Keratinocyte (primary cell): Measurements from ENCODE around the gene WNT8A. TPM values are rescaled to one million over a fixed set of nuclear protein-coding genes. Genes with fewer than 3 reads are reported as not detected.

ENCODE experiments used
- DNase-seq: peaks from one replicate; pipeline ENCODE4 v3.0.0-alpha.2; 2011; ENCODE audit warnings: low read depth, missing footprints, low spot score
- FAIRE-seq: peaks from 2 replicates; lab custom pipeline; 2011; peaks lifted over from hg19 to GRCh38; lab: Jason Lieb, UNC
- H2AFZ ChIP-seq: 2 replicates; pipeline ENCODE4 v1.6.0; 2012; ENCODE audit warnings: low read length, control low read depth, inconsistent platforms; ENCODE audit not compliant: control insufficient read depth
- H3K27ac ChIP-seq: 2 replicates; pipeline ENCODE4 v1.5.1; 2011; ENCODE audit warnings: low read length; ENCODE audit not compliant: control insufficient read depth, insufficient read depth
- H3K27me3 ChIP-seq: 3 replicates; pipeline ENCODE4 v1.6.0; 2011; ENCODE audit warnings: low read length; ENCODE audit not compliant: control insufficient read depth, insufficient read depth; ENCODE audit errors: extremely low read depth
- H3K36me3 ChIP-seq, 2 experiments: 2 replicates in 1 of 2; 3 replicates in 1 of 2; pipeline ENCODE4 v1.5.1; 2011; ENCODE audit warnings: low read length in 2 of 2, mild to moderate bottlenecking in 1 of 2; ENCODE audit not compliant: control insufficient read depth in 2 of 2, insufficient read depth in 2 of 2; ENCODE audit errors: extremely low read depth in 1 of 2
- H3K4me1 ChIP-seq: 3 replicates; pipeline ENCODE4 v1.5.1; 2011; ENCODE audit warnings: low read length; ENCODE audit not compliant: control insufficient read depth, insufficient read depth; ENCODE audit errors: extremely low read depth
- H3K4me2 ChIP-seq: 3 replicates; pipeline ENCODE4 v1.6.0; 2011; ENCODE audit warnings: low read depth, low read length; ENCODE audit not compliant: control insufficient read depth, insufficient read depth; ENCODE audit errors: extremely low read depth
- H3K4me3 ChIP-seq, 3 experiments: fragments of 200-600 bp in 1 of 3; sonication (generic) in 1 of 3; 2 replicates in 2 of 3; 3 replicates in 1 of 3; pipeline ENCODE4 v1.5.1; 2011 to 2016; ENCODE audit warnings: low read length in 3 of 3, mild to moderate bottlenecking in 3 of 3, control low read depth in 2 of 3, inconsistent platforms in 1 of 3, low read depth in 1 of 3, mixed read lengths in 1 of 3, mixed run types in 1 of 3, moderate library complexity in 1 of 3; ENCODE audit not compliant: control insufficient read depth in 2 of 3, insufficient read depth in 2 of 3; ENCODE audit errors: extremely low read depth in 1 of 3
- H3K79me2 ChIP-seq: 2 replicates; pipeline ENCODE4 v1.6.0; 2012; ENCODE audit warnings: low read length; ENCODE audit not compliant: control insufficient read depth, insufficient read depth
- H3K9ac ChIP-seq: 3 replicates; pipeline ENCODE4 v1.6.0; 2011; ENCODE audit warnings: low read length; ENCODE audit not compliant: control insufficient read depth, insufficient read depth; ENCODE audit errors: extremely low read depth
- H3K9me1 ChIP-seq: 3 replicates; pipeline ENCODE4 v1.6.0; 2011; ENCODE audit warnings: low read length; ENCODE audit not compliant: control insufficient read depth, insufficient read depth; ENCODE audit errors: extremely low read depth
- H3K9me3 ChIP-seq: 2 replicates; pipeline ENCODE4 v1.5.1; 2012; ENCODE audit warnings: low read depth, low read length; ENCODE audit not compliant: control insufficient read depth
- H4K20me1 ChIP-seq: 3 replicates; pipeline ENCODE4 v1.6.0; 2011; ENCODE audit warnings: low read length; ENCODE audit not compliant: control insufficient read depth, insufficient read depth; ENCODE audit errors: extremely low read depth
- EZH2 ChIP-seq: IDR thresholded peaks from one replicate; pipeline ENCODE4 v1.6.1; 2012; ENCODE audit warnings: inconsistent platforms, mild to moderate bottlenecking, low read length, moderate library complexity
- dilution Hi-C: fragments of 300-500 bp; cut with MboI; formaldehyde crosslinking; loops from one replicate; pipeline ENCODE4 v1.7.0; 2020; ENCODE audit warnings: low sequenced_read_pairs; ENCODE audit not compliant: extremely low pct_ligation_motif_present
- polyA plus RNA-seq, 5 experiments: library from polyadenylated mRNA; depleted of rRNA in 3 of 5; stranded (reverse) in 3 of 5; stranded (forward) in 1 of 5; unstranded in 1 of 5; fragments of >200 nt; gene quantifications; 1 replicate in 1 of 5; 2 replicates in 3 of 5; 3 replicates in 1 of 5; pipeline versions ENCODE4 v1.2.1 to v1.2.3, GENCODE V29; 2011 to 2012; ENCODE audit warnings: missing spikeins in 2 of 5, low read depth in 1 of 5, low replicate concordance in 1 of 5
- TF ChIP-seq, protein P1 (sequence below), 3 experiments: IDR thresholded peaks in 1 of 3; conservative IDR thresholded peaks in 1 of 3; optimal IDR thresholded peaks in 1 of 3; 2 replicates in 2 of 3; 3 replicates in 1 of 3; pipeline versions ENCODE3 to v1.5.1; 2011; ENCODE audit warnings: low read length in 3 of 3, mild to moderate bottlenecking in 3 of 3, moderate library complexity in 2 of 3, control low read depth in 1 of 3, inconsistent platforms in 1 of 3; ENCODE audit not compliant: insufficient read depth in 2 of 3; ENCODE audit errors: extremely low read depth in 1 of 3

Gene WNT8A
- polyA plus RNA-seq, 1 donor (not counting 4 experiments of a cell fraction or from before 2014, with no cell fraction given) = not detected

DNA sequence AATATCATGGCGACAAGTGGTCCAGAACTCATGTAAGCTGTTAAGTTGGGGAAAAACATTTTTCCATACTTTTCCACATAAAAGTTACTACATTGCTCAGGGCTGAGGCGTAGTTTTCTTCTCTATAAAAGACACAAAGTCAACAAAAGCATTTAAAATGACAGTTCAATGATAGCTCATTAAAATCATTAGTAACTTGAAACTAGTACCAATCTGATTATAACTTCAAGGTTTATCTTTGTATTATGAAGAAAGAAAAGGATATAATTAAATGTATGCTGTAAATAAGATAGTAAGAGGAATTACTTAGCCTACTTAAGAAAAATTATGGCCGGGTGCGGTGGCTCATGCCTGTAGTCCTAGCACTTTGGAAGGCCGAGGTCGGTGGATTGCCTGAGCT lies 45.5 kb downstream of the WNT8A start:
- dilution Hi-C loops = no loop called here
- FAIRE-seq = no peak

DNA sequence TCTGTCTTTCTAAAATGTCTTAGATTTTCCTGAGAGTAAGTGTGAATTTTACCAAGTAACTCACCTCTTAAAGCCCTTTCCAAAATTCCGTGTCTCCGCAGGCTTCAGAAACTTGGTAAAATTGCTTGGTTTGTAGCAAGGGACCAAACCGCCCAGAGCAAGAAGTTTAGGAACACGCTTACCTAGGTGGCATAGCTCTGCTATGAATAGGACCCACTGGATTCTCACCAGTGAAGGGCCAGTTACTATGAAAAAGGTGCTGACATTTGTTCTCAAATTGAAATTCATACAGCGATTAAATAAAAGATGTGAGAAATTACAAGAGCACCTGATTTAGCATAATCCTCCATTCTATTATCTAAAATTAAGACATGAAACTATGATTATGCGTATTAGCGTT lies 48.7 kb downstream of the WNT8A start:
- Histone ChIP-seq H3K9ac (no peak overlapping the region), H3K27ac (no peak overlapping the region), H2AFZ (peak overlapping the region; percentile 17), H3K9me1 (no peaks in the 10 kb centered on the region), H3K4me2 (peak overlapping the region; percentile 54), H3K4me1 (no peaks in the 10 kb centered on the region), H3K27me3 (no peaks in the 10 kb centered on the region), H3K36me3 (no peaks in the 10 kb centered on the region), H4K20me1 (no peaks in the 10 kb centered on the region), H3K9me3 (no peaks in the 10 kb centered on the region), H3K79me2 (no peaks in the 10 kb centered on the region), H3K4me3 (peak overlapping the region in 1 of 3 experiments; percentile 23)
- no peak for DNase-seq
- TF ChIP-seq EZH2 = no peak
- TF ChIP-seq, protein P1, sequence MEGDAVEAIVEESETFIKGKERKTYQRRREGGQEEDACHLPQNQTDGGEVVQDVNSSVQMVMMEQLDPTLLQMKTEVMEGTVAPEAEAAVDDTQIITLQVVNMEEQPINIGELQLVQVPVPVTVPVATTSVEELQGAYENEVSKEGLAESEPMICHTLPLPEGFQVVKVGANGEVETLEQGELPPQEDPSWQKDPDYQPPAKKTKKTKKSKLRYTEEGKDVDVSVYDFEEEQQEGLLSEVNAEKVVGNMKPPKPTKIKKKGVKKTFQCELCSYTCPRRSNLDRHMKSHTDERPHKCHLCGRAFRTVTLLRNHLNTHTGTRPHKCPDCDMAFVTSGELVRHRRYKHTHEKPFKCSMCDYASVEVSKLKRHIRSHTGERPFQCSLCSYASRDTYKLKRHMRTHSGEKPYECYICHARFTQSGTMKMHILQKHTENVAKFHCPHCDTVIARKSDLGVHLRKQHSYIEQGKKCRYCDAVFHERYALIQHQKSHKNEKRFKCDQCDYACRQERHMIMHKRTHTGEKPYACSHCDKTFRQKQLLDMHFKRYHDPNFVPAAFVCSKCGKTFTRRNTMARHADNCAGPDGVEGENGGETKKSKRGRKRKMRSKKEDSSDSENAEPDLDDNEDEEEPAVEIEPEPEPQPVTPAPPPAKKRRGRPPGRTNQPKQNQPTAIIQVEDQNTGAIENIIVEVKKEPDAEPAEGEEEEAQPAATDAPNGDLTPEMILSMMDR (optimal IDR thresholded peaks at IDR 0.05 in 1 of 3, IDR thresholded peaks at IDR 0.05 in 1 of 3, conservative IDR thresholded peaks at IDR 0.05 in 1 of 3; ENCODE audit: extremely low read depth in 1 of 3, insufficient read depth in 2 of 3, low read length in 3 of 3) = no peak
- dilution Hi-C loops = no loop called here
- no peak for FAIRE-seq

More for the DNA sequence above, 45.5 kb downstream of the WNT8A start:
- DNase-seq = no peak
- no peak overlapping the region for H3K4me3 ChIP-seq
- H3K27ac ChIP-seq = no peak overlapping the region
- H3K79me2 ChIP-seq = no peaks in the 10 kb centered on the region
- H3K9ac ChIP-seq = no peak overlapping the region
- H4K20me1 ChIP-seq = no peaks in the 10 kb centered on the region
- H3K4me1 ChIP-seq = no peaks in the 10 kb centered on the region
- H2AFZ ChIP-seq = no peak overlapping the region
- TF ChIP-seq EZH2 = no peak
- TF ChIP-seq, protein P1 (optimal IDR thresholded peaks at IDR 0.05 in 1 of 3, IDR thresholded peaks at IDR 0.05 in 1 of 3, conservative IDR thresholded peaks at IDR 0.05 in 1 of 3; ENCODE audit: extremely low read depth in 1 of 3, insufficient read depth in 2 of 3, low read length in 3 of 3) = no peak
- H3K9me3 ChIP-seq = no peaks in the 10 kb centered on the region
- H3K36me3 ChIP-seq = no peaks in the 10 kb centered on the region
- H3K4me2 ChIP-seq = no peak overlapping the region
- no peaks in the 10 kb centered on the region for H3K9me1 ChIP-seq
- H3K27me3 ChIP-seq = no peaks in the 10 kb centered on the region
